ENCODE measurements around the gene SYPL1. TPM values are rescaled to one million over a fixed set of nuclear protein-coding genes. Genes with fewer than 3 reads are reported as not detected.

SYPL1 gene
- total RNA-seq, 1 donor from 2014 or later: 48.8 TPM

DNA sequence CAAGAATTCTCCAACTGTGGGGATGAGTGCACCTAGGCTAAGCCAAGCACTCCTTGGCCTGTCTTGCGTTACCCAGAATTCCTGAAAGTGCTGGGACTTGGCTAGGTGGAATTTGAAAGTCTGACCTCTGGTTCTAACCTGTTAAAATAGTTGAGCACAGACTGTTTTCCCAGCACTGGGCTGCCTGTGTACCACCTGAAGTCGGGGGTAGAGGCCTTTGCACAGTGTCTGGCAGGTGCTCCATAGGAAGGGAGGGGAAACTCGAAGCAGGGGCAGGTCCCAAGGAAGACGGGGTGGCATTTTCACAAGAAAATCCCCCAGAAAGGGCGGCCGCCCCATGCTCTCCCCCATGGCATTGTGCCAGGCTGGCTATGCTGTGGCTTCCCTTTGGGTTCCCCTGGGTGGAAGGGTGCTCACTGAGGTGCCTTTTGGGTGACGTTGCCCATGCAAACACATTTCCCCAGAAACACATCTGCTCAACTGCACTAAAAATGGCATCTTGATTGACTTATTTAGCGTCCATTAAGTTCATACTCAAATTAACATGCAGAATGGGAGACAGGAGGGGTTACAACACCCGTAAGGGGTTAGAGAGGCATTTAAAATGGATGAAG lies 62.9 kb downstream of the SYPL1 start:
- Histone ChIP-seq H4K20me1 (ENCODE audit: low read depth) (no peaks in the 10 kb centered on the region), H3K27me3 (no peaks in the 10 kb centered on the region), H3K79me2 (ENCODE audit: low read depth) (no peaks in the 10 kb centered on the region), H3F3A (ENCODE audit: low read depth) (no peaks in the 10 kb centered on the region), H3K4me3 (no peak overlapping the region), H3K27ac (no peak overlapping the region), H3K4me1 (no peaks in the 10 kb centered on the region), H3K9me3 (ENCODE audit: low read depth) (no peaks in the 10 kb centered on the region), H3K4me2 (no peak overlapping the region), H2AFZ (replicated peaks) (no peak overlapping the region), H3K9ac (no peak overlapping the region), H3K36me3 (no peaks in the 10 kb centered on the region)
- Mint-ChIP-seq H3K36me3 (no peaks in the 10 kb centered on the region), H3K27ac (no peak overlapping the region), H3K4me1 (peaks cover 7% of the 10 kb centered on the region), H3K4me3 (no peak overlapping the region), H3K9me3 (no peaks in the 10 kb centered on the region), H3K27me3 (ENCODE audit: insufficient read depth, low read depth) (peaks cover 4% of the 10 kb centered on the region)
- TF ChIP-seq EZH2phosphoT487 (IDR thresholded peaks at IDR 0.05): no peak
- TF ChIP-seq, protein P1, sequence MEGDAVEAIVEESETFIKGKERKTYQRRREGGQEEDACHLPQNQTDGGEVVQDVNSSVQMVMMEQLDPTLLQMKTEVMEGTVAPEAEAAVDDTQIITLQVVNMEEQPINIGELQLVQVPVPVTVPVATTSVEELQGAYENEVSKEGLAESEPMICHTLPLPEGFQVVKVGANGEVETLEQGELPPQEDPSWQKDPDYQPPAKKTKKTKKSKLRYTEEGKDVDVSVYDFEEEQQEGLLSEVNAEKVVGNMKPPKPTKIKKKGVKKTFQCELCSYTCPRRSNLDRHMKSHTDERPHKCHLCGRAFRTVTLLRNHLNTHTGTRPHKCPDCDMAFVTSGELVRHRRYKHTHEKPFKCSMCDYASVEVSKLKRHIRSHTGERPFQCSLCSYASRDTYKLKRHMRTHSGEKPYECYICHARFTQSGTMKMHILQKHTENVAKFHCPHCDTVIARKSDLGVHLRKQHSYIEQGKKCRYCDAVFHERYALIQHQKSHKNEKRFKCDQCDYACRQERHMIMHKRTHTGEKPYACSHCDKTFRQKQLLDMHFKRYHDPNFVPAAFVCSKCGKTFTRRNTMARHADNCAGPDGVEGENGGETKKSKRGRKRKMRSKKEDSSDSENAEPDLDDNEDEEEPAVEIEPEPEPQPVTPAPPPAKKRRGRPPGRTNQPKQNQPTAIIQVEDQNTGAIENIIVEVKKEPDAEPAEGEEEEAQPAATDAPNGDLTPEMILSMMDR (IDR thresholded peaks at IDR 0.05): no peak
- TF ChIP-seq EZH2 (IDR thresholded peaks at IDR 0.05): no peak
- DNase-seq (ENCODE audit: low spot score): no peak

DNA sequence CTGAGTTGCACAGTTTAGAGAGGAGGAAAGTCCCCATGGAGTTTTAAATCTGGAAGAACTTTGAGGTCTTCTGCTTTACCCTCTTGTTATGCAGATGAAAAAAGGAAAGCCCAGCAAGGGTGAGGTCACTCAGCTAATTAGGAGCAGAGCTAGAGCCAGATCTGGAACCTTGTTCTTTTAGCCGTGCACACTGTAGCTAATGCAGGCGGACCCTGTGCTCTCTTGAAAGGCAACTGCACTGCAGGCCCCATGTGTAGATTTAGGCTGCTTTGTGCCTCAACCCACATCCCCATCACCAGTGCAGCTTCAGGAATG lies 63.4 kb downstream of the SYPL1 start:
- H2AFZ ChIP-seq (replicated peaks): no peak overlapping the region
- DNase-seq (ENCODE audit: low spot score): no peak

DNA sequence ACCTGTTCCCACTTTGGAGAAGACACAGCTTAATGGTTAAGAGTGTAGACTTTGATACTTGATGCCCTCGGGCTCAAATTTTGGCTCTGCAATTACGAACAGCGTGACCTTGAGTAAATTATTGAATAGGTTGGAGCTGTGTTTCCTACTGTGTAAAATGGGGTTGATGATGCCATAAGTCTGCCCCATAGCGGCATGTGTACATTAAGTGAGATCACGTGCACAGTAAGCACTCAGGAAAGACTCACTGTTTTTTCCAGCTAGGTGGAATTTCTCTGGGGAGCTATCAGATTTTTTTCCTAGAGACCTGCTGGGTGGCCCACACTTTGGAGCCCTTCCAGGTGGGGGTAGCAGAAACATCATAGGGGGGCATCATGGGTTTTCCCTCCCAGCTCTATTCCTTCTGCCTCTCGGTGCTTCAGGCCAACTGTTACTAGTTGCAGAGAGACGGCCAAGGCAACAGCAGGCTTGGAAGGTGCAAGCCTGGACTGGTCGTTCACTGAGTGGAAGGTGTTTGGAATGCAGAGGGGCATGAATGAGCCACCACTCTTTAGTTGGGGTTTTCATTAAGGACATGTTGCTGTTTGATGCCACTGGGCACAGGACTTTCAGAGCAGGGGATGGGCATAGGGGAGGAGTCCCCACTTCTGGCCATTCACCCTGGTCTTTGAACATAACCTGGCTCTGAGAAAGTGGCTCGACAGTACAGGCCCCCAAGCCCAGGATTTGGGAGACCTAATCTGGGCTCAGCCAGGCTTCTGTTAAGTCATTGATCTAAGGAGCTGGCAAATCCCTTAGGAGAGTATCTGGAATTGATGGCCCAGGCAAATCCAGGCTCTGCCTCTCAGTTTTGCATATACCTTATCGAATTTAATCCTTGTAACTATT lies 64.0 kb downstream of the SYPL1 start:
- no peak overlapping the region for H3K4me2 ChIP-seq
- no peaks in the 10 kb centered on the region for H3F3A ChIP-seq (ENCODE audit: low read depth)
- Mint-ChIP-seq H3K4me3 (no peak overlapping the region), H3K9me3 (no peaks in the 10 kb centered on the region), H3K4me1 (no peaks in the 10 kb centered on the region), H3K36me3 (no peaks in the 10 kb centered on the region), H3K27me3 (ENCODE audit: insufficient read depth, low read depth) (no peaks in the 10 kb centered on the region), H3K27ac (no peak overlapping the region)
- H3K4me3 ChIP-seq: no peak overlapping the region
- H4K20me1 ChIP-seq (ENCODE audit: low read depth): no peaks in the 10 kb centered on the region
- no peaks in the 10 kb centered on the region for H3K27me3 ChIP-seq
- no peak overlapping the region for H3K9ac ChIP-seq
- no peak overlapping the region for H2AFZ ChIP-seq (replicated peaks)
- TF ChIP-seq EZH2phosphoT487 (IDR thresholded peaks at IDR 0.05): no peak
- TF ChIP-seq, protein P1 (IDR thresholded peaks at IDR 0.05): no peak
- no peak for TF ChIP-seq EZH2 (IDR thresholded peaks at IDR 0.05)
- H3K27ac ChIP-seq: no peak overlapping the region
- no peaks in the 10 kb centered on the region for H3K4me1 ChIP-seq
- H3K9me3 ChIP-seq (ENCODE audit: low read depth): no peaks in the 10 kb centered on the region
- no peak for DNase-seq (ENCODE audit: low spot score)
- no peaks in the 10 kb centered on the region for H3K79me2 ChIP-seq (ENCODE audit: low read depth)
- H3K36me3 ChIP-seq: no peaks in the 10 kb centered on the region

More for the DNA sequence above, 63.4 kb downstream of the SYPL1 start:
- Histone ChIP-seq H3K79me2 (ENCODE audit: low read depth) (no peaks in the 10 kb centered on the region), H3K4me1 (no peaks in the 10 kb centered on the region), H3K4me2 (no peak overlapping the region), H3K27ac (no peak overlapping the region), H3K36me3 (no peaks in the 10 kb centered on the region), H3K9me3 (ENCODE audit: low read depth) (no peaks in the 10 kb centered on the region), H4K20me1 (ENCODE audit: low read depth) (no peaks in the 10 kb centered on the region), H3K9ac (no peak overlapping the region), H3F3A (ENCODE audit: low read depth) (no peaks in the 10 kb centered on the region), H3K27me3 (no peaks in the 10 kb centered on the region), H3K4me3 (no peak overlapping the region)
- Mint-ChIP-seq H3K36me3 (no peaks in the 10 kb centered on the region), H3K4me1 (peaks cover 4% of the 10 kb centered on the region), H3K27ac (no peak overlapping the region), H3K4me3 (no peak overlapping the region), H3K9me3 (no peaks in the 10 kb centered on the region), H3K27me3 (ENCODE audit: insufficient read depth, low read depth) (peaks cover 2% of the 10 kb centered on the region)
- TF ChIP-seq EZH2 (IDR thresholded peaks at IDR 0.05): no peak
- TF ChIP-seq, protein P1 (IDR thresholded peaks at IDR 0.05): no peak
- TF ChIP-seq EZH2phosphoT487 (IDR thresholded peaks at IDR 0.05): no peak
